HCT116 (cell line): ENCODE data around the gene ZNF611. TPM values are rescaled to one million over a fixed set of nuclear protein-coding genes. Genes with fewer than 3 reads are reported as not detected.
"Not testable (repeated sequence)": the region's sequence is repeated elsewhere in the genome, so short reads cannot be mapped to it uniquely, and the experiment has no call there.

Source experiments
- ATAC-seq: fragments of 200-7000 bp; cut with Tn5 transposase; 2 replicates; pipeline ENCODE4 v1.9.1; 2020; ENCODE audit warnings: mild to moderate bottlenecking, moderate library complexity
- BruUV-seq: library from RNA; stranded (reverse); fragments of 400-500 nt; replicated peaks from 2 replicates; lab custom pipeline; 2021; lab: Mats Ljungman, UMichigan
- CTCF ChIA-PET: fragments of 300-600 bp; sonication (Branson Sonifier 250); formaldehyde crosslinking; loops from one replicate; lab custom pipeline; 2021; ENCODE audit warnings: antibody characterized with exemption; lab: Charles Lee
- POLR2A ChIA-PET: fragments of 300-600, 350-600 bp; sonication (Branson Sonifier 250); formaldehyde crosslinking; loops from one replicate; lab custom pipeline; 2021; ENCODE audit warnings: antibody characterized with exemption; lab: Charles Lee
- RAD21 ChIA-PET, 2 experiments: fragments of 300-600 bp; sonication (Branson Sonifier 250); formaldehyde crosslinking; loops; one replicate each; lab custom pipeline; 2023; ENCODE audit warnings: low total read pairs in 2 of 2; ENCODE audit not compliant: uncharacterized antibody in 2 of 2, unreplicated experiment in 2 of 2, low non-redundant PET in 1 of 2; lab: Charles Lee
- DNase-seq: peaks from one replicate; pipeline ENCODE4 v3.0.0-alpha.2; 2010; ENCODE audit warnings: low read depth, low spot score
- H2AFZ ChIP-seq: fragments of 200-600 bp; shearing (Covaris generic), sonication (generic); 2 replicates; pipeline ENCODE4 v1.6.1; 2017; ENCODE audit warnings: low read depth, mixed run types, mixed read lengths, antibody characterized with exemption, low read length; ENCODE audit not compliant: poor library complexity, severe bottlenecking
- H3K27ac ChIP-seq: 2 replicates; pipeline ENCODE4 v1.5.1; 2012; ENCODE audit warnings: low read depth, low read length
- H3K27me3 ChIP-seq: fragments of 200-600 bp; sonication (generic); 2 replicates; pipeline ENCODE4 v1.6.1; 2016; ENCODE audit warnings: mixed run types, low read length, mixed read lengths; ENCODE audit not compliant: insufficient read depth
- H3K36me3 ChIP-seq, 2 experiments: fragments of 200-500 bp in 1 of 2; fragments of 200-600 bp in 1 of 2; sonication (Bioruptor generic) in 1 of 2; sonication (generic) in 1 of 2; 2 replicates each; pipeline versions ENCODE4 v1.5.1 to v1.6.1; 2014 to 2016; ENCODE audit warnings: low read length in 2 of 2, inconsistent platforms in 1 of 2, mixed read lengths in 1 of 2, mixed run types in 1 of 2; ENCODE audit not compliant: insufficient read depth in 2 of 2, control insufficient read depth in 1 of 2
- H3K4me1 ChIP-seq, 2 experiments: fragments of 200-600 bp in 1 of 2; sonication (generic) in 1 of 2; 2 replicates each; pipeline versions ENCODE4 v1.5.1 to v1.6.1; 2012 to 2017; ENCODE audit warnings: low read length in 2 of 2, inconsistent platforms in 1 of 2, mild to moderate bottlenecking in 1 of 2, mixed read lengths in 1 of 2, mixed run types in 1 of 2, moderate library complexity in 1 of 2; ENCODE audit not compliant: insufficient read depth in 2 of 2, control insufficient read depth in 1 of 2
- H3K4me2 ChIP-seq: fragments of 200-600 bp; sonication (generic); 2 replicates; pipeline ENCODE4 v1.6.1; 2017; ENCODE audit warnings: mixed run types, low read length, mixed read lengths
- H3K4me3 ChIP-seq, 2 experiments: fragments of 200-600 bp in 1 of 2; sonication (generic) in 1 of 2; replicated peaks in 1 of 2; 2 replicates each; pipeline ENCODE4 v1.5.1; 2011 to 2016; ENCODE audit warnings: low read length in 2 of 2, control low read depth in 1 of 2, low read depth in 1 of 2, mild to moderate bottlenecking in 1 of 2, mixed read lengths in 1 of 2, mixed run types in 1 of 2
- H3K79me2 ChIP-seq: fragments of 200-600 bp; sonication (generic); 2 replicates; pipeline ENCODE4 v1.6.1; 2017; ENCODE audit warnings: mild to moderate bottlenecking, mixed run types, low read length, moderate library complexity, mixed read lengths; ENCODE audit not compliant: insufficient read depth
- H3K9ac ChIP-seq: fragments of 200-600 bp; sonication (generic); 2 replicates; pipeline ENCODE4 v1.6.1; 2016; ENCODE audit warnings: low read length, mixed read lengths
- H3K9me2 ChIP-seq: fragments of 200-600 bp; sonication (generic), shearing (Covaris generic); 2 replicates; pipeline ENCODE4 v1.6.1; 2017; ENCODE audit warnings: mixed run types, mild to moderate bottlenecking, moderate library complexity; ENCODE audit not compliant: insufficient read depth
- H3K9me3 ChIP-seq, 2 experiments: fragments of 200-500 bp in 1 of 2; fragments of 200-600 bp in 1 of 2; sonication (Bioruptor generic) in 1 of 2; sonication (generic) in 1 of 2; 2 replicates each; pipeline ENCODE4 v1.6.1; 2014 to 2017; ENCODE audit warnings: low read length in 2 of 2, mixed read lengths in 2 of 2, inconsistent platforms in 1 of 2, low read depth in 1 of 2, mild to moderate bottlenecking in 1 of 2, mixed run types in 1 of 2, moderate library complexity in 1 of 2; ENCODE audit not compliant: control insufficient read depth in 1 of 2, insufficient read depth in 1 of 2
- H4K20me1 ChIP-seq: fragments of 200-600 bp; sonication (generic), shearing (Covaris generic); 2 replicates; pipeline ENCODE4 v1.6.1; 2017; ENCODE audit warnings: mixed run types, mild to moderate bottlenecking, moderate library complexity; ENCODE audit not compliant: insufficient read depth
- EGR1 ChIP-seq: IDR thresholded peaks from 2 replicates; pipeline ENCODE4 v1.6.1; 2012; ENCODE audit warnings: low read depth
- RAD21 ChIP-seq: IDR thresholded peaks from 2 replicates; pipeline ENCODE4 v1.6.1; 2012; ENCODE audit warnings: low read depth, mild to moderate bottlenecking
- TCF7L2 ChIP-seq: IDR thresholded peaks from 2 replicates; pipeline ENCODE4 v1.7.0; 2011; ENCODE audit warnings: borderline replicate concordance, inconsistent platforms; ENCODE audit not compliant: insufficient read depth, insufficient read length; ENCODE audit errors: extremely low read depth
- intact Hi-C: fragments of 100-400 bp; cut with micrococcal nuclease; formaldehyde crosslinking; loops from 2 replicates; pipeline ENCODE4 v1.10.0; 2022
- total RNA-seq: library from RNA; stranded (reverse); gene quantifications from one replicate; pipeline ENCODE4 v1.2.1, GENCODE V29; 2021; ENCODE audit not compliant: unreplicated experiment
- TF ChIP-seq, protein P1 (sequence below): IDR thresholded peaks from 2 replicates; pipeline ENCODE4 v1.6.1; 2012
- TF ChIP-seq, protein P2 (sequence below): IDR thresholded peaks from 2 replicates; pipeline ENCODE4 v1.6.1; 2011; ENCODE audit warnings: mild to moderate bottlenecking, low read length, moderate library complexity; ENCODE audit not compliant: insufficient replicate concordance; ENCODE audit errors: extremely low read depth
- TF ChIP-seq, protein P3 (sequence below): IDR thresholded peaks from 2 replicates; pipeline ENCODE4 v1.6.1; 2012

Gene ZNF611
- total RNA-seq, 1 experiment from 2014 or later: 12.2 TPM

DNA sequence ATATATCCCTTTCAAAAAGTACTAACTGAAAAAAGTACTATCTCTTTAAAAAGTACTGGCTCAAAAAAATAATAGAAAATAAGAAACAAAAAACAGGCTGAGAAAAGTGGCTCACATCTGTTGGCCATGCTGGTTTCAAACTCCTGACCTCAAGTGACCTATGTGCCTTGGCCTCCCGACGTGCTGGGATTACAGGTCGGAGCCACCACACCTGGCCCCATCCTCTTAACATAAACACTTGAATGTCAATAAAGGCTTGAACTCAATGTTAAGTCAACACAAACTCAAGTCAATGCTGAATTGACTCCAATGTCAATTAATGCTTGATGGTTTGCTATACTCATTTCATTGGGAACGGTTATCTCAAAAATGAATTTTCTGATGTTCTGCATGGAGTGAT lies 30.9 kb downstream of the ZNF611 start:
- Histone ChIP-seq H3K9ac (no peak overlapping the region), H3K27me3 (no peaks in the 10 kb centered on the region), H4K20me1 (no peaks in the 10 kb centered on the region), H3K4me3 (no peak overlapping the region), H3K79me2 (no peaks in the 10 kb centered on the region), H3K9me3 (peaks cover 10 to 11% of the 10 kb centered on the region in 2 experiments; a peak in 2 of 4 replicates), H2AFZ (no peak overlapping the region), H3K4me1 (no peaks in the 10 kb centered on the region), H3K9me2 (no peaks in the 10 kb centered on the region), H3K36me3 (0 out of 4 replicates have a peak, but pooled peaks cover 0 to 7% of the 10 kb centered on the region in 2 experiments), H3K4me2 (no peak overlapping the region), H3K27ac (no peak overlapping the region)
- CTCF ChIA-PET: no interaction called here
- ATAC-seq (no peak), DNase-seq (no peak)
- intact Hi-C loops: no loop called here
- POLR2A ChIA-PET: no interaction called here
- TF ChIP-seq TCF7L2: no peak
- no peak for TF ChIP-seq EGR1
- no TSS peak for BruUV-seq
- RAD21 ChIA-PET: no interaction called here

DNA sequence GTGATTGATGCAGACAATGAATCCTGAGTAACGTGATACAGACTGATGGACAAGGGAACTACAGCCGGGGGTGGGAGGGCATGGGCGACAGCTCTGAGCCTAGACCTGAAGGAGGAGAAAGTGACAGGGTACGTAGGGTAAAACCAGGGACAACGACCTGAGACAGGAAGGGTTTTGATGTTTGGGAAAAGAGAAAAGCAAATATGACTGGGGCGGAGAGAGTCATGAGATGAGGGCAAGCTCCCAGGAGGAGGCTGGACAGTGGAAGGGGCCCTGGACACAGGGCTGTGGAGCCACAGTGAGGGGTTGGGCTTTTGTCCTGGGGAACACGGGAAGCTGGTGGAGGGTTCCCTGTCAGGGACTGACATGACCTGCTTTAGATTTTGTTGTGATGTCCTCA lies 34.2 kb downstream of the ZNF611 start:
- BruUV-seq: no TSS peak
- Histone ChIP-seq H3K9ac (no peak overlapping the region), H2AFZ (no peak overlapping the region), H3K4me2 (no peak overlapping the region), H4K20me1 (no peaks in the 10 kb centered on the region), H3K4me3 (no peak overlapping the region), H3K27ac (no peak overlapping the region), H3K9me3 (peaks cover 2 to 11% of the 10 kb centered on the region in 2 experiments; a peak in 2 of 4 replicates), H3K9me2 (no peaks in the 10 kb centered on the region), H3K4me1 (no peaks in the 10 kb centered on the region), H3K36me3 (no peaks in the 10 kb centered on the region), H3K79me2 (no peaks in the 10 kb centered on the region), H3K27me3 (no peaks in the 10 kb centered on the region)
- RAD21 ChIA-PET: no interaction called here
- POLR2A ChIA-PET: no interaction called here
- no peak for DNase-seq
- CTCF ChIA-PET: no interaction called here
- TF ChIP-seq, protein P1, sequence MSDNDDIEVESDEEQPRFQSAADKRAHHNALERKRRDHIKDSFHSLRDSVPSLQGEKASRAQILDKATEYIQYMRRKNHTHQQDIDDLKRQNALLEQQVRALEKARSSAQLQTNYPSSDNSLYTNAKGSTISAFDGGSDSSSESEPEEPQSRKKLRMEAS: no peak
- TF ChIP-seq, protein P2, sequence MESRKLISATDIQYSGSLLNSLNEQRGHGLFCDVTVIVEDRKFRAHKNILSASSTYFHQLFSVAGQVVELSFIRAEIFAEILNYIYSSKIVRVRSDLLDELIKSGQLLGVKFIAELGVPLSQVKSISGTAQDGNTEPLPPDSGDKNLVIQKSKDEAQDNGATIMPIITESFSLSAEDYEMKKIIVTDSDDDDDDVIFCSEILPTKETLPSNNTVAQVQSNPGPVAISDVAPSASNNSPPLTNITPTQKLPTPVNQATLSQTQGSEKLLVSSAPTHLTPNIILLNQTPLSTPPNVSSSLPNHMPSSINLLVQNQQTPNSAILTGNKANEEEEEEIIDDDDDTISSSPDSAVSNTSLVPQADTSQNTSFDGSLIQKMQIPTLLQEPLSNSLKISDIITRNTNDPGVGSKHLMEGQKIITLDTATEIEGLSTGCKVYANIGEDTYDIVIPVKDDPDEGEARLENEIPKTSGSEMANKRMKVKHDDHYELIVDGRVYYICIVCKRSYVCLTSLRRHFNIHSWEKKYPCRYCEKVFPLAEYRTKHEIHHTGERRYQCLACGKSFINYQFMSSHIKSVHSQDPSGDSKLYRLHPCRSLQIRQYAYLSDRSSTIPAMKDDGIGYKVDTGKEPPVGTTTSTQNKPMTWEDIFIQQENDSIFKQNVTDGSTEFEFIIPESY: no peak
- TF ChIP-seq RAD21 (no peak), TCF7L2 (no peak)
- TF ChIP-seq, protein P3, sequence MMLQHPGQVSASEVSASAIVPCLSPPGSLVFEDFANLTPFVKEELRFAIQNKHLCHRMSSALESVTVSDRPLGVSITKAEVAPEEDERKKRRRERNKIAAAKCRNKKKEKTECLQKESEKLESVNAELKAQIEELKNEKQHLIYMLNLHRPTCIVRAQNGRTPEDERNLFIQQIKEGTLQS: no peak
- ATAC-seq: no peak
- intact Hi-C loops: no loop called here

DNA sequence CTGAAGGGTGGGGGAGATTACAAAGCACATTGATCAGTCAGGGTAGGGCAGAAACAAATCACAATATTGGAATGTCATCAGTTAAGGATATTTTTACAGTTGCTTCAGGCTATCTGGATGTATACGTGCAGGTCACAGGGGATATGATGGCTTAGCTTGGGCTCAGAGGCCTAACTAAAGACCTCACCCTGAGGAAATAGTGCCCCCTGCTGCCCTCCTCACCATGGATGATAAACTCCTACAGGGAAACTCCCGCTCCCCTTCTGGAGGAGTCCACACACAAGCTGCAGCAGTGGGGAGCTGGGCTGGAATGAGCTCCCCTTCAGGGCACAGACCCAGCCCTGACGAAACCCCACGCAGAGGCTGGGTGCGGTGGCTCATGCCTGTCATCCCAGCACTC lies 35.3 kb downstream of the ZNF611 start:
- intact Hi-C loops, DNase-seq, H3K9me3 ChIP-seq, H3K36me3 ChIP-seq, H4K20me1 ChIP-seq, ATAC-seq, H3K79me2 ChIP-seq, BruUV-seq, H3K4me3 ChIP-seq, H3K9ac ChIP-seq, CTCF ChIA-PET, H3K9me2 ChIP-seq, H2AFZ ChIP-seq, RAD21 ChIA-PET, H3K27ac ChIP-seq, H3K27me3 ChIP-seq, POLR2A ChIA-PET, H3K4me1 ChIP-seq, H3K4me2 ChIP-seq: not testable (repeated sequence)
